Vagina (tissue), 2 donors: ENCODE measurements around the gene KCNH2. TPM values are rescaled to one million over a fixed set of nuclear protein-coding genes. Genes with fewer than 3 reads are reported as not detected.
A peak's percentile ranks its signal among the peaks of the same experiment; 100 is the strongest.

Source experiments
- DNase-seq, 2 donors: peaks; one replicate each; pipeline ENCODE4 v3.0.0-alpha.2; 2017; ENCODE audit errors: extremely low spot score in 2 of 2
- H3K27ac ChIP-seq: fragments of 200-600 bp; sonication (generic); one replicate; pipeline ENCODE4 v1.5.1; 2019
- H3K27me3 ChIP-seq: fragments of 200-600 bp; sonication (generic); one replicate; pipeline ENCODE4 v1.5.1; 2019
- H3K36me3 ChIP-seq, 2 donors: fragments of 200-600 bp; sonication (generic); one replicate each; pipeline ENCODE4 v1.5.1; 2017 to 2019
- H3K4me1 ChIP-seq: fragments of 200-600 bp; sonication (generic); one replicate; pipeline ENCODE4 v1.5.1; 2019
- H3K4me3 ChIP-seq, 2 donors: fragments of 200-600 bp; sonication (generic); 1 replicate in 1 of 2; 2 replicates in 1 of 2; pipeline ENCODE4 v1.5.1; 2016 to 2019
- H3K9me3 ChIP-seq: fragments of 200-600 bp; sonication (generic); one replicate; pipeline ENCODE4 v1.5.1; 2019
- POLR2A ChIP-seq, 2 donors: fragments of 450-650 bp; IDR thresholded peaks; one replicate each; pipeline ENCODE4 v1.6.1; 2017; ENCODE audit warnings: antibody characterized with exemption in 2 of 2, mild to moderate bottlenecking in 2 of 2, moderate library complexity in 2 of 2
- POLR2AphosphoS5 ChIP-seq, 2 donors: sonication (generic); formaldehyde crosslinking; IDR thresholded peaks; one replicate each; pipeline ENCODE4 v1.9.0; 2017; ENCODE audit warnings: antibody characterized with exemption in 2 of 2, mild to moderate bottlenecking in 2 of 2, low read depth in 1 of 2; ENCODE audit not compliant: insufficient read depth in 1 of 2
- intact Hi-C: fragments of 100-400 bp; cut with DNase I; formaldehyde crosslinking; loops from one replicate; pipeline ENCODE4 v1.15.1; 2023
- total RNA-seq: library from RNA; depleted of rRNA; stranded (reverse); fragments of >200 nt; gene quantifications from one replicate; pipeline ENCODE4 v1.2.3, GENCODE V29; 2016
- TF ChIP-seq, protein P1 (sequence below), 3 experiments: fragments of 450-650 bp in 2 of 3; fragments of 200-600 bp in 1 of 3; sonication (generic) in 1 of 3; IDR thresholded peaks; one replicate each; pipeline ENCODE4 v1.5.1; 2017 to 2019; ENCODE audit warnings: antibody characterized with exemption in 3 of 3, mild to moderate bottlenecking in 2 of 3, moderate library complexity in 2 of 3

Gene KCNH2
- total RNA-seq, 1 donor from 2014 or later: 6.4 TPM

DNA sequence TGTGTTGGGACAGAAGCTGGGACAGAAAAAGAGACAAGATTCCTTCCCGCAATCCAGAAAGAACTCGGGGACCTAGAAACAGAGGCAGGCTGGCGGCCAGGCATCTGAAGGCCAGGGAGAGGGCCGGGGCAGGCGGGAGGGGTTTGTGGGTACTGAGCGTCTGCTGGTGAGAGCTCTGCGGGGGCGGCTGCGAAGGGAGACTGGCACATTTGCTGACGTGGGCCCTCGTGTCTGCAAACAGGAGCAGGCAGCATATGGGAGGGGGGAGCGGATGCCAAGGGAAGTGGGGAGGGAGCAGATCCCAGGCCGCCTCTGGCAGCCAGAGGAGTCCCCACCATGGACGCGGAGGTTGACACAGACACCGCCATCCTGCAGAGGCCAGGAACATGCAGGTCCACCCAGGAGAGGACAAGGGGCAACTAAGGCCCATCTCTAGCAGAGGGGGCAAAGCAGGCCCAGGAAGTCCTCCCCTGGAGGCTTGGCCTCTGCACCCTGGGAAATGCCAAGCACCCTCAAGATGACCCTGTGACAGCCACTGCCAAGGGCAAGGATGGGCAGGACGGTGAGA is 32.2 kb downstream of the KCNH2 start:
- no peak for DNase-seq

DNA sequence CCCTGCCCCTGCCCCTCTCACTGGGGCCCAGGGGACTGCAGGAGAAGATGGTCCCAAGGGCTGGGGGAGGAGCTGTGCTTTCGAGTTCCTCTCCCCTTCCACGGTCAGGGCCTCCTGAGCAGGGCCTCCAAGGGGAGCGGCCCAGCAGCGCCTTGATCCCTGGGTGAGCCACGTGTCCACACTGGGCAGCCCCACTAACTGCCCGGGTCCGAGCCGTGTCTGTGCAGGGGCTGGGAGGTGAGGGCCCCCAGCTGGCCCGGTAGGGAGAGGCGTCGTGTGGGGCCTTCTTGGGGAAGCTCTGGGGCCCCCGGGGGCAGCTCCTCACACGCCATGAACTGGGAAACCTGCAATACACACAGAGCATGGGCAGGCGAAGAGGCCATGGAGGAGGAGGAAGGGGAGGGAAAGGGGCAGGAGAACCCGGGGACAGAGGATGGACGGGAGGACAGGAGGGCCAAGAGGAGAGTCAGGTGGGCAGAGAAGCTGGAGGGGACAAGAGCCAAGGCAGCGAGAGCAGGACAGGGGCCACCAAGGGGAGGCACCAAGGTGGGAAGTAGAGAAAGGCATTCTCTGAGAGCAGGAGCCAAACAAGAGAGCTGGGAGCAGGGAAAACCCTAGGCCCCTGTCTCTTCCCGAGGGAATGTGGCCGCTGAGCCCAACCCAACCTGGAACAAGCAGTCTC is 32.8 kb downstream of the KCNH2 start:
- no peak overlapping the region for H3K27ac ChIP-seq
- intact Hi-C loops: no loop called here
- no peaks in the 10 kb centered on the region for H3K27me3 ChIP-seq
- DNase-seq: no peak
- H3K4me1 ChIP-seq: peaks cover 9% of the 10 kb centered on the region
- no peaks in the 10 kb centered on the region for H3K36me3 ChIP-seq
- no peak overlapping the region for H3K4me3 ChIP-seq
- no peaks in the 10 kb centered on the region for H3K9me3 ChIP-seq
- TF ChIP-seq POLR2AphosphoS5 (IDR thresholded peaks at IDR 0.05; ENCODE audit: insufficient read depth in 1 of 2, low read depth in 1 of 2): no peak
- TF ChIP-seq, protein P1, sequence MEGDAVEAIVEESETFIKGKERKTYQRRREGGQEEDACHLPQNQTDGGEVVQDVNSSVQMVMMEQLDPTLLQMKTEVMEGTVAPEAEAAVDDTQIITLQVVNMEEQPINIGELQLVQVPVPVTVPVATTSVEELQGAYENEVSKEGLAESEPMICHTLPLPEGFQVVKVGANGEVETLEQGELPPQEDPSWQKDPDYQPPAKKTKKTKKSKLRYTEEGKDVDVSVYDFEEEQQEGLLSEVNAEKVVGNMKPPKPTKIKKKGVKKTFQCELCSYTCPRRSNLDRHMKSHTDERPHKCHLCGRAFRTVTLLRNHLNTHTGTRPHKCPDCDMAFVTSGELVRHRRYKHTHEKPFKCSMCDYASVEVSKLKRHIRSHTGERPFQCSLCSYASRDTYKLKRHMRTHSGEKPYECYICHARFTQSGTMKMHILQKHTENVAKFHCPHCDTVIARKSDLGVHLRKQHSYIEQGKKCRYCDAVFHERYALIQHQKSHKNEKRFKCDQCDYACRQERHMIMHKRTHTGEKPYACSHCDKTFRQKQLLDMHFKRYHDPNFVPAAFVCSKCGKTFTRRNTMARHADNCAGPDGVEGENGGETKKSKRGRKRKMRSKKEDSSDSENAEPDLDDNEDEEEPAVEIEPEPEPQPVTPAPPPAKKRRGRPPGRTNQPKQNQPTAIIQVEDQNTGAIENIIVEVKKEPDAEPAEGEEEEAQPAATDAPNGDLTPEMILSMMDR (IDR thresholded peaks at IDR 0.05): no peak
- TF ChIP-seq POLR2A (IDR thresholded peaks at IDR 0.05): no peak

More for the DNA sequence above, 32.2 kb downstream of the KCNH2 start:
- H3K27ac ChIP-seq: no peak overlapping the region
- no peaks in the 10 kb centered on the region for H3K27me3 ChIP-seq
- H3K36me3 ChIP-seq: no peaks in the 10 kb centered on the region
- peaks cover 9% of the 10 kb centered on the region for H3K4me1 ChIP-seq
- intact Hi-C loops: no loop called here
- TF ChIP-seq, protein P1 (IDR thresholded peaks at IDR 0.05): no peak
- peak in 1 of 2 donors; percentile 11 for TF ChIP-seq POLR2AphosphoS5 (IDR thresholded peaks at IDR 0.05; ENCODE audit: insufficient read depth in 1 of 2, low read depth in 1 of 2)
- no peaks in the 10 kb centered on the region for H3K9me3 ChIP-seq
- H3K4me3 ChIP-seq: no peak overlapping the region

DNA sequence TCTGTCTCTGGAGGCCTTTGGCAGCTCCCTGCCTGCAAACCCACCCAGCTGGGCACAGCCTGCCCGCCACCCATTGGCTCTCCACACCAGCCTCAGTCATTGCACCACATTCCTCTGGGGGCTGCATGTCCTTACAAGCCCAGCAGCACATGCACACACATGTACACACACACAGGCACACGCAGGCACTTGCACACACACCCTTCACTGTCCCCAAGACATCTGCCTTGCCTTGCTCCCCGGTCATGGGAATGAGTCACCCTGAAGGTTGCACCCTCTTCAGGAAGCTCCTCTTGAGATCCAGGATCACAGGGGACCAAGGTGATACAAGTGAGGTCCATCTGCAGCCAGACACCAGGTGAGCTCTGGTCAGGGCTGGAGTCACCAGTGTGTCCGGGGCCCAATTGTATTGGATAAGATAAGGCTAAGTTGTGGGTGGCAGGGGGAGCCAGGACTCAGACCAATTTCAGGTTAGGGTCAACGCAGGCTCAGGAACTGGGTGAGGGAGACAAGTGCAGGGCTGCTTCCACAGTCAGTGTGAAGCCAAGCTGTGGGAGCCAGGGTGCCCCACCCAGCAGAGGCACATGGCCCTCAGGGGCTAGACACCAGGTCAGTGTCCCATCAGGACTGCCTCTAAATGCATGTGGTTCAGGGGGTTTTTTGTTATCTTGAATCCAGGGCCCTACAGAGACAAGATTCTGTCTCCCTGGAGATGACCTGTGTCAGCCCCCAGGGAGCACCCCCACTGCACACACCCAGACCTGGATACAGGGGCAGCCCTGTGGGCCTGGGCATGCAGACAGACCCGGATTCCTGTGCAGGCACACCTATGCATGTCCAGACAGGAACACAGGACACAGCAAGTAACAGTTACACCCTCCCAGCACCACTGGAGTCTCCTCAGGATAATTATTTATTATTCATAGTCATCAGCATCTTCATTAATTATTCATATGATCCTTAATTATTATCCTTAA is 33.8 kb downstream of the KCNH2 start:
- DNase-seq: no peak
- H3K27ac ChIP-seq: no peak overlapping the region

DNA sequence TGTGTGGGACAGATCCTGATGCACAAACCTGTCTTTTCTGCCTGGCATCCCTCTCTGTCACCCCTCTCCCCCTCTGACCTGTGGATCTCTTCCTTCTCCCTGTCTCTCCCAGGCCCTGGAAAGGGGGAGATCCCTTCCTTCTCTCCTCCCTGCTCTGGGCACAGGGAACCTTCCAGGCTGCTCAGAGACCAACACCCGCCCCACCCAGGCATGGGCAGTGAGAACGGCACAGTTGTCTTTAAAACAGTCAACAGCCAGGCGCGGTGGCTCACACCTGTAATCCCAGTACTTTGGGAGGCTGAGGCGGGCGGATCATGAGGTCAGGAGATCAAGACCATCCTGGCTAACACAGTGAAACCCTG is 34.7 kb downstream of the KCNH2 start:
- DNase-seq: no peak
- Histone ChIP-seq H3K4me3 (no peak overlapping the region), H3K4me1 (peaks cover 9% of the 10 kb centered on the region), H3K36me3 (no peaks in the 10 kb centered on the region), H3K27me3 (no peaks in the 10 kb centered on the region), H3K27ac (no peak overlapping the region), H3K9me3 (no peaks in the 10 kb centered on the region)
- intact Hi-C loops: no loop called here
- TF ChIP-seq, protein P1 (IDR thresholded peaks at IDR 0.05): no peak
- no peak for TF ChIP-seq POLR2A (IDR thresholded peaks at IDR 0.05)
- no peak for TF ChIP-seq POLR2AphosphoS5 (IDR thresholded peaks at IDR 0.05; ENCODE audit: insufficient read depth in 1 of 2, low read depth in 1 of 2)

More for the DNA sequence above, 33.8 kb downstream of the KCNH2 start:
- H3K4me1 ChIP-seq: peaks cover 9% of the 10 kb centered on the region
- H3K9me3 ChIP-seq: no peaks in the 10 kb centered on the region
- H3K36me3 ChIP-seq: no peaks in the 10 kb centered on the region
- intact Hi-C loops: no loop called here
- no peak overlapping the region for H3K4me3 ChIP-seq
- no peaks in the 10 kb centered on the region for H3K27me3 ChIP-seq
- TF ChIP-seq POLR2AphosphoS5 (IDR thresholded peaks at IDR 0.05; ENCODE audit: insufficient read depth in 1 of 2, low read depth in 1 of 2) (no peak), POLR2A (IDR thresholded peaks at IDR 0.05) (no peak)
- TF ChIP-seq, protein P1 (IDR thresholded peaks at IDR 0.05): no peak
